ENCODE results near the gene RAP1GAP2.

Gene RAP1GAP2

DNA sequence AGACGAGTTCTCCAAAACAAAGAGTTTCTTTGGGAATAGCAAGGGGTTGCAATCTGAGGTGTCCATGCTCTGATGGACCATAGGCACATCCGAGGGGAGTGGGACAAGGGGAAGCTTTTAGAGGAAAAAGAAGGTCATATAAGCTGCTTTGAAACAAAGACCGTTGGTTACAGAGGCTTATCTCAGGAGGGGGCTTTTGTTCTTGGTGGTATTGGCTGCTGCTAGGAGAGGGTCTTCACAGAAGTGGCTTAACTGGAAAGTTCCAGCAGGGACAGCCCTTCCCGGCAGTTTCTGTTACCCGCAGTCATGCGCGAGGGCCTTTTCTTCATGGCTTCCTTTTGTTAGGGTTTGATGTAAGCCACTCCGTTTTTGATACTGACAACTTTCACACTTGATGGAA lies 76.0 kb downstream of the RAP1GAP2 start:
- no peak for DNase-seq (ENCODE audit: low spot score)
- TF ChIP-seq, protein P1, sequence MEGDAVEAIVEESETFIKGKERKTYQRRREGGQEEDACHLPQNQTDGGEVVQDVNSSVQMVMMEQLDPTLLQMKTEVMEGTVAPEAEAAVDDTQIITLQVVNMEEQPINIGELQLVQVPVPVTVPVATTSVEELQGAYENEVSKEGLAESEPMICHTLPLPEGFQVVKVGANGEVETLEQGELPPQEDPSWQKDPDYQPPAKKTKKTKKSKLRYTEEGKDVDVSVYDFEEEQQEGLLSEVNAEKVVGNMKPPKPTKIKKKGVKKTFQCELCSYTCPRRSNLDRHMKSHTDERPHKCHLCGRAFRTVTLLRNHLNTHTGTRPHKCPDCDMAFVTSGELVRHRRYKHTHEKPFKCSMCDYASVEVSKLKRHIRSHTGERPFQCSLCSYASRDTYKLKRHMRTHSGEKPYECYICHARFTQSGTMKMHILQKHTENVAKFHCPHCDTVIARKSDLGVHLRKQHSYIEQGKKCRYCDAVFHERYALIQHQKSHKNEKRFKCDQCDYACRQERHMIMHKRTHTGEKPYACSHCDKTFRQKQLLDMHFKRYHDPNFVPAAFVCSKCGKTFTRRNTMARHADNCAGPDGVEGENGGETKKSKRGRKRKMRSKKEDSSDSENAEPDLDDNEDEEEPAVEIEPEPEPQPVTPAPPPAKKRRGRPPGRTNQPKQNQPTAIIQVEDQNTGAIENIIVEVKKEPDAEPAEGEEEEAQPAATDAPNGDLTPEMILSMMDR (IDR thresholded peaks at IDR 0.05; ENCODE audit: extremely low read depth, missing control alignments) = no peak

DNA sequence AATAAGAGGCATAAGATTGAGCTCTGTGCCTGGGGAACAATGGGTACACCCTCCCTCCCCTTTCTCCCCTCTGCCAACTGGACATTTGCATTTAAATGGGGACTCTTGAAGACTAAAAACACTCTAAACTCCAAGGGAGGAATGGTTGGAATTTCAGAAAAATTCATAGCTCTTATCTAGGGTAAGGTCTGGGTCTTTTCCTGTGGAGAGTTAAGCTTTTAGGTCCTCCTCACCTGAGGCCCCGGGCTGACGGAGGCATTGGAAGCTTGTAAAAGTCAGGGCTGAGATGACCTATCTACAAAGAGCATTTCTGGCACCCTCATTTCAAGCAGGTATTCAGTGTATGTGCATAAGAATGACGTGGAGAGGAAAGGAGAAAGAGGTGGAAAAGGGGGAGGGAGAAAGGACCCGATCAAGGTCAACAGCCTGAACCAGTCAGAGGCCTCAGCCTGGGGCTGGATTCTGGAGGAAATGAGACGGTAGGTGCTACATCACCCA lies 78.0 kb downstream of the RAP1GAP2 start:
- TF ChIP-seq, protein P1 (IDR thresholded peaks at IDR 0.05; ENCODE audit: extremely low read depth, missing control alignments) = no peak
- no peak for DNase-seq (ENCODE audit: low spot score)

DNA sequence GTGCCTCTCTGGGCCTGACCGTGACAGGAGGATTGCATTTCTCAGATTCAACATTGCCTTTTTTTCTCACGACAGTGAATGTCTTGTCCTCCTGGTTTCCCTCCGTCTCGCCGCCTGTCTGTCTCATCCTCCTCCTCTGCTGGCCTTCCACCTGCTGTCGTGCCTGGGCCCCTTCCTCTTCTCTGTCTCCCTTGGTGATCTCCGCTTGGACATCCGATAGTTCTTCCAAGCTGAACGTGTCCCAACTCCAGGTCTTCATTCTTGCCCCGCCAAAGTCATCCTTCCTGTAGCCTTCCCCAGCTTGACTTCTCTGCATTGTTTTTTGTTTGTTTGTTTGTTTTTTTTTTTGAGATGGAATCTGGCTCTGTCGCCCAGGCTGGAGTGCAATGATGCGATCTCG lies 79.4 kb downstream of the RAP1GAP2 start:
- no peak for DNase-seq (ENCODE audit: low spot score)
- TF ChIP-seq, protein P1 (IDR thresholded peaks at IDR 0.05; ENCODE audit: extremely low read depth, missing control alignments) = no peak

DNA sequence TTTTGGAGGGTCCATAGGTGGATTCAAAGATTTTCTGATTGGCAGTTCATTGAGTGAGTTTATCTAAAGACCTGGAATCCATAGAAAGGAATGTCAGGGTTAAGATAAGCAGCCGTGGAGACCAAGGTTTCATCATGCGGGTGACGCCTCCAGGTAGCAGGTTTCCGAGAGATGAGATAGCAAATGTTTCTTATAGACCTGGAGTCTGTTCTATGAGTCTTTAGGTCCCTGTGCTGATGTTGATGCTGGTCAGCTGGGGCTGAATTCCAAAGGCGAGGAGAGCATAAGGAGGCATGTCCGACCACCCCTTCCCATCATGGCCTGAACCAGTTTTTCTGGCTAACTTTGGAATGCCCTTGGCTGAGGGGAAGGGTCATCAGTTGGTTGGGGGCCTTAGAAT lies 80.2 kb downstream of the RAP1GAP2 start:
- DNase-seq (ENCODE audit: low spot score) = no peak
- TF ChIP-seq, protein P1 (IDR thresholded peaks at IDR 0.05; ENCODE audit: extremely low read depth, missing control alignments) = no peak

DNA sequence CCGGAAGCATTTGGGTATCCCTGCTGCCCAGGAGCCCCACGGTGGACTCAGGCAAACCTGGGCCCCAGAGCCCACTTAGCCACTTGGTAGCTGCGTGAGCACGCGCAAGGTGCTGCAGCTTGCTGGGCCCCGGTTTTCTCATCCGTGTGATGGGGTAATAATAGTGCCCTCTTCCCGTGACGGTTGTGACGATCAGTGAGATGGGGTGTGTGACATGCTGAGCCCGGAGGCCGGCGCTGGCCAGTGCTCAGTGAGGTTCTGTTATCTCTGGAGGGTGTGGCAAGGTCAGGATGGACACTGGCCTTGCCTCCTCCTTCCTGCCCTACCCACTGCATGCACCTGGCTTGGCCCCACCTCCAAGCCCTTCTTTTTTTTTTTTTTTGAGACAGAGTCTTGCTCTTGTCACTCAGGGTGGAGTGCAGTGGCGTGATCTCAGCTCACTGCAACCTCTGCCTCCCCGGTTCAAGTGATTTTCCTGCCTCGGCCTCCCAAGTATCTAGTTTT lies 82.6 kb downstream of the RAP1GAP2 start:
- no peak for DNase-seq (ENCODE audit: low spot score)
- TF ChIP-seq, protein P1 (IDR thresholded peaks at IDR 0.05; ENCODE audit: extremely low read depth, missing control alignments) = no peak

DNA sequence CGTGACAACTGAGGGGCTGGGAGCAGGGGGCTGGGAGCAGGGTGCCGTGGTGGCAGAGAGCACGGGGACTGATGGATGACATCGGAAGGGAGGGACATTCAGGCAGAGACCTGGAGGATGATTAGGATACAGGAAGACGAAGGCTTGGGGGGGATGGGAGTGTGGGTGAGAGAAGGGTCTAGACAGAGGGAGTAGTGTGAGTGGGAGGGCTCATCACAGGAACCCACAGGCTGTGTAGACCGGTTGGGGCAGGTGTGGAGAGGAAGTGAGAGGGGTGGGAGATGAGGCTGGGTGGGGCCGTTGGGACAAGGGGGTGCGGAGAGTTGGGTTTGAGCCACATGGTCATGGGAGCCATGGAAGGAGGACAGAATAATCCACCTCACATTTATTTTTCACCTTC lies 83.8 kb downstream of the RAP1GAP2 start:
- TF ChIP-seq, protein P1 (IDR thresholded peaks at IDR 0.05; ENCODE audit: extremely low read depth, missing control alignments) = no peak

DNA sequence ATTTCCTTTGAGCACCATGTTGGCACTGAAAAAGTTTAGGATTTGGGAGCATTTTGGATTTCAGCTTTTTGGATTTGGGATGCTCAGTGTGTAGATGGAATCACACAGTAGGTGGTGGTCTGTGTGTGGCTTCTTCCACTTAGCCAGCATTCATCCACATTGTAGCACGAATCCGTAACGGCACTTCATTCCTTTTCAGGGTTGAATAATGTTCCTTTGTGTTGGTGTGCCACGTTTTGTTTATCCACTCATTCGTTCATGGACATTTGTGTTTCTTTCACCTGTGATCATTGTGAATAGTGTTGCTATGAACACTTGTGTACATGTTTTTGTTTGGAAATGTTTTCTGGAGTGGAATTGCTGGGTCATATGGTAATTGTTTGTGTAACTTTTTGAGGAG lies 85.1 kb downstream of the RAP1GAP2 start:
- no peak for DNase-seq (ENCODE audit: low spot score)
- TF ChIP-seq, protein P1 (IDR thresholded peaks at IDR 0.05; ENCODE audit: extremely low read depth, missing control alignments) = no peak

More for the DNA sequence above, 83.8 kb downstream of the RAP1GAP2 start:
- DNase-seq (ENCODE audit: low spot score) = no peak
